IMR-90 (cell line): ENCODE results near the gene NCOA3. TPM values are rescaled to one million over a fixed set of nuclear protein-coding genes. Genes with fewer than 3 reads are reported as not detected.

Experiments used
- ATAC-seq: fragments of 200-7000 bp; cut with Tn5 transposase; 2 replicates; pipeline ENCODE4 v1.9.1; 2020; ENCODE audit warnings: low read depth, mild to moderate bottlenecking, moderate library complexity
- BruUV-seq: library from RNA; stranded (reverse); fragments of 400-500 nt; replicated peaks from 2 replicates; lab custom pipeline; 2021; lab: Mats Ljungman, UMichigan
- CTCF ChIA-PET: fragments of 300-600 bp; formaldehyde crosslinking; extraction: SDS; loops from one replicate; lab custom pipeline; 2021; ENCODE audit warnings: antibody characterized with exemption; lab: Yijun Ruan, JAX
- POLR2A ChIA-PET: fragments of 300-600 bp; sonication (Branson Sonifier 250); formaldehyde crosslinking; loops from one replicate; lab custom pipeline; 2022; ENCODE audit warnings: antibody characterized with exemption; ENCODE audit not compliant: unreplicated experiment; lab: Charles Lee
- DNase-seq: peaks from one replicate; pipeline ENCODE4 v3.0.0; 2013
- H2AFZ ChIP-seq: replicated peaks from 2 replicates; pipeline ENCODE3; 2013; ENCODE audit warnings: low read length, mild to moderate bottlenecking; ENCODE audit not compliant: poor library complexity
- H2AK5ac ChIP-seq: 2 replicates; pipeline ENCODE4 v1.6.1; 2013; ENCODE audit warnings: low read depth, low read length, inconsistent platforms
- H2AK9ac ChIP-seq: replicated peaks from 2 replicates; pipeline ENCODE3; 2013; ENCODE audit warnings: mild to moderate bottlenecking, low read depth, low read length, moderate library complexity; ENCODE audit not compliant: poor library complexity
- H2BK120ac ChIP-seq: 2 replicates; pipeline ENCODE4 v1.6.1; 2013; ENCODE audit warnings: low read depth, low read length, inconsistent platforms
- H2BK15ac ChIP-seq: 3 replicates; pipeline ENCODE4 v1.6.1; 2013; ENCODE audit warnings: low read depth, low read length, inconsistent platforms
- H2BK20ac ChIP-seq: 2 replicates; pipeline ENCODE4 v1.6.1; 2013; ENCODE audit warnings: low read depth, mild to moderate bottlenecking, inconsistent platforms, low read length, moderate library complexity
- H2BK5ac ChIP-seq: 2 replicates; pipeline ENCODE4 v1.6.1; 2013; ENCODE audit warnings: mild to moderate bottlenecking, low read depth, low read length, inconsistent platforms; ENCODE audit not compliant: poor library complexity, severe bottlenecking
- H3K14ac ChIP-seq: replicated peaks from 2 replicates; pipeline ENCODE4 v1.6.1; 2013; ENCODE audit warnings: low read depth, low read length, inconsistent platforms
- H3K18ac ChIP-seq: 2 replicates; pipeline ENCODE4 v1.6.1; 2013; ENCODE audit warnings: low read depth, low read length, control low read depth
- H3K23ac ChIP-seq: 2 replicates; pipeline ENCODE4 v1.6.1; 2013; ENCODE audit warnings: low read depth, low read length, inconsistent platforms
- H3K27ac ChIP-seq: 2 replicates; pipeline ENCODE4 v1.5.1; 2013; ENCODE audit warnings: mild to moderate bottlenecking, control low read depth, low read length; ENCODE audit not compliant: insufficient read depth
- H3K27me3 ChIP-seq: 2 replicates; pipeline ENCODE4 v1.6.1; 2013; ENCODE audit warnings: low read length; ENCODE audit not compliant: control insufficient read depth, insufficient read depth
- H3K36me3 ChIP-seq: 2 replicates; pipeline ENCODE4 v1.6.1; 2013; ENCODE audit warnings: low read length, mixed read lengths; ENCODE audit not compliant: control insufficient read depth, insufficient read depth
- H3K4ac ChIP-seq: 2 replicates; pipeline ENCODE4 v1.6.1; 2013; ENCODE audit warnings: low read depth, low read length, inconsistent platforms
- H3K4me1 ChIP-seq: 2 replicates; pipeline ENCODE4 v1.6.1; 2013; ENCODE audit warnings: low read length, mixed read lengths; ENCODE audit not compliant: control insufficient read depth, insufficient read depth
- H3K4me2 ChIP-seq: 2 replicates; pipeline ENCODE4 v1.6.1; 2013; ENCODE audit warnings: low read depth, mild to moderate bottlenecking, control low read depth, low read length, moderate library complexity
- H3K4me3 ChIP-seq: 2 replicates; pipeline ENCODE4 v1.5.1; 2013; ENCODE audit warnings: low read depth, mild to moderate bottlenecking, control low read depth, low read length, moderate library complexity; ENCODE audit not compliant: insufficient read depth
- H3K56ac ChIP-seq: 2 replicates; pipeline ENCODE4 v1.6.1; 2013; ENCODE audit warnings: low read length, inconsistent platforms; ENCODE audit not compliant: insufficient read depth; ENCODE audit errors: extremely low read depth
- H3K79me1 ChIP-seq, 2 experiments: 2 replicates each; pipeline ENCODE4 v1.6.1; 2013; ENCODE audit warnings: low read length in 2 of 2, inconsistent platforms in 1 of 2, low read depth in 1 of 2
- H3K9ac ChIP-seq: 2 replicates; pipeline ENCODE4 v1.6.1; 2013; ENCODE audit warnings: low read depth, low read length, control low read depth
- H3K9me1 ChIP-seq: 2 replicates; pipeline ENCODE4 v1.6.1; 2013; ENCODE audit warnings: low read length, inconsistent platforms; ENCODE audit not compliant: insufficient read depth
- H3K9me3 ChIP-seq: 2 replicates; pipeline ENCODE4 v1.6.1; 2013; ENCODE audit warnings: low read length; ENCODE audit not compliant: control insufficient read depth, insufficient read depth
- H4K20me1 ChIP-seq: 2 replicates; pipeline ENCODE4 v1.6.1; 2013; ENCODE audit warnings: low read length, inconsistent platforms; ENCODE audit not compliant: insufficient read depth
- H4K5ac ChIP-seq: 2 replicates; pipeline ENCODE4 v1.6.1; 2013; ENCODE audit warnings: mild to moderate bottlenecking, low read depth, low read length, control low read depth
- H4K8ac ChIP-seq, 2 experiments: 2 replicates each; pipeline ENCODE4 v1.6.1; 2013; ENCODE audit warnings: low read depth in 2 of 2, low read length in 2 of 2, control low read depth in 1 of 2, inconsistent platforms in 1 of 2
- H4K91ac ChIP-seq: 2 replicates; pipeline ENCODE4 v1.6.1; 2013; ENCODE audit warnings: low read depth, low read length, inconsistent platforms; ENCODE audit not compliant: insufficient read depth
- BHLHE40 ChIP-seq: fragments of 150-350 bp; IDR thresholded peaks from 2 replicates; pipeline ENCODE4 v1.6.1; 2016; ENCODE audit warnings: mild to moderate bottlenecking, low read depth, low read length
- CEBPB ChIP-seq: IDR thresholded peaks from 2 replicates; pipeline ENCODE4 v1.6.1; 2012; ENCODE audit warnings: low read depth, low read length, improper control_type of control experiment
- CHD1 ChIP-seq: IDR thresholded peaks from 2 replicates; pipeline ENCODE4 v1.6.1; 2012; ENCODE audit warnings: low read depth, low read length, improper control_type of control experiment
- CTCF ChIP-seq: conservative IDR thresholded peaks from 2 replicates; pipeline ENCODE4 v1.5.1; 2012; ENCODE audit warnings: mild to moderate bottlenecking, low read depth, low read length, improper control_type of control experiment
- MAFK ChIP-seq: IDR thresholded peaks from 2 replicates; pipeline ENCODE4 v1.6.1; 2012; ENCODE audit warnings: low read depth, low read length, improper control_type of control experiment
- MAZ ChIP-seq: IDR thresholded peaks from 2 replicates; pipeline ENCODE4 v1.6.1; 2012; ENCODE audit warnings: low read depth, mild to moderate bottlenecking, low read length, improper control_type of control experiment, moderate library complexity, borderline replicate concordance
- MXI1 ChIP-seq: IDR thresholded peaks from 2 replicates; pipeline ENCODE4 v1.6.1; 2012; ENCODE audit warnings: low read depth, mild to moderate bottlenecking, low read length, moderate library complexity, borderline replicate concordance
- NFE2L2 ChIP-seq: fragments of 150-350 bp; IDR thresholded peaks from 2 replicates; pipeline ENCODE4 v1.6.1; 2016; ENCODE audit warnings: low read depth, mild to moderate bottlenecking, low read length
- POLR2A ChIP-seq: IDR thresholded peaks from 2 replicates; pipeline ENCODE4 v1.6.1; 2012; ENCODE audit warnings: mild to moderate bottlenecking, low read depth, low read length
- SMC3 ChIP-seq: fragments of 150-350 bp; IDR thresholded peaks from 2 replicates; pipeline ENCODE4 v1.6.1; 2016; ENCODE audit warnings: low read depth, mild to moderate bottlenecking, antibody characterized with exemption, low read length, moderate library complexity
- WGBS, 2 experiments: methylation state at CpG; one replicate each; pipeline versions ENCODE4 v1.1.5 to v1.1.7; 2013; ENCODE audit warnings: missing lambda C conversion rate in 2 of 2; ENCODE audit not compliant: insufficient read length in 1 of 2; ENCODE audit errors: extremely low coverage in 2 of 2; 5-methylcytosine and 5-hydroxymethylcytosine counted together
- dilution Hi-C: fragments of 300-500 bp; cut with HindIII; formaldehyde crosslinking; loops from one replicate; pipeline ENCODE4 v1.14.3; 2018; ENCODE audit warnings: low sequenced_read_pairs; ENCODE audit not compliant: unreplicated experiment
- in situ Hi-C: fragments of 300-500 bp; cut with MboI; formaldehyde crosslinking; loops from 3 replicates; pipeline ENCODE4 v1.14.3; 2019; ENCODE audit warnings: low sequenced_read_pairs, inconsistent platforms, mixed read lengths
- intact Hi-C: fragments of 100-400 bp; cut with micrococcal nuclease; formaldehyde crosslinking; loops from 2 replicates; pipeline ENCODE4 v1.10.0; 2022
- polyA plus RNA-seq, 3 experiments: library from polyadenylated mRNA; depleted of rRNA; stranded (reverse); fragments of >200 nt; gene quantifications; 2 replicates each; pipeline ENCODE4 v1.2.3, GENCODE V29; 2012; ENCODE audit warnings: low replicate concordance in 1 of 3
- total RNA-seq: library from RNA; depleted of rRNA; stranded (reverse); fragments of >200 nt; gene quantifications from 2 replicates; pipeline ENCODE4 v1.2.3, GENCODE V29; 2012
- TF ChIP-seq, protein P1 (sequence below): fragments of 150-350 bp; IDR thresholded peaks from 2 replicates; pipeline ENCODE4 v1.6.1; 2017; ENCODE audit warnings: mild to moderate bottlenecking, antibody characterized with exemption, low read length, low read depth

Gene NCOA3
- total and polyA plus RNA-seq, 2 of the 4 experiments (the other 2 are of a cell fraction): 8.8 to 29.0 TPM

DNA sequence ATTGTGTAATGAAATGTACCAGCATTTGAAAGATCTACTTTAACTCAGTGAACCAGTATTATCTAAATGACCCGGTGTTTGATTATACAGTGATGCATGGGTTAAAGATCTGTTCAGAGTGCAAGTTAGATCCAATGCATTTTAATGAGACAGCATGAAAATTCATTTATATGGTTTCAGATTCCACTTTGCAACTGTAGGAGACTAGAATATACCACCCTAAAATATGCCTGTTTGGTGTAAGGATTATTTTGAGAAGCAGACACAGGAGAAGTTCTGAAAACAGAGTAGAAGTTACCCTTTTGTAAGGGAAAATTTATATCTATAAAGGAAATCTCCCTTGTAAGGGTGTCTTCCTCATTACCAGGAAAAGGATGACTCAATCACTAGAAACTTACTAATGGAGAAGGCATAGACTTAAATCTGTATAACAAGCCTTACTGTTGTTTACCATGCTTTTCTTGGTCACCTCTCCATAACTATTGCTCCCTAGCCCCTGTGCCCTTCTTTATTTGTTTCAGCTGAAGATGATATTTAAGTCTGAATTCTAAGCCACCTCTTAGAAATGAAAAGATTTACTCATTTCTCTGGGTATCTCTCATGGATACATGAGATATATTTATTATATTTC, 105.4 kb downstream of the NCOA3 start:
- peak overlapping the region; percentile 56; the same call in 1 of the 2 replicates for H3K4me2 ChIP-seq
- no CpG with 5 or more reads among the region's 1 CpG for WGBS, 2 experiments
- H2BK15ac ChIP-seq: no peak overlapping the region
- H4K5ac ChIP-seq: no peak overlapping the region
- no peak overlapping the region for H3K56ac ChIP-seq
- peak overlapping the region; percentile 37; the same call in 1 of the 2 replicates for H3K27ac ChIP-seq
- H2AFZ ChIP-seq: no peak overlapping the region
- peak; percentile 56 for DNase-seq
- no peaks in the 10 kb centered on the region for H3K9me3 ChIP-seq
- H2BK20ac ChIP-seq: no peak overlapping the region
- H2AK9ac ChIP-seq: no peak overlapping the region
- H3K14ac ChIP-seq: no peak overlapping the region
- H3K79me1 ChIP-seq: peaks cover 13 to 42% of the 10 kb centered on the region in 2 experiments
- ChIA-PET CTCF (no interaction called here), POLR2A (no interaction called here)
- H2BK5ac ChIP-seq: peak overlapping the region; percentile 51
- no peak overlapping the region for H3K4ac ChIP-seq
- H3K36me3 ChIP-seq: no peaks in the 10 kb centered on the region
- H3K18ac ChIP-seq: no peak overlapping the region
- in situ Hi-C loops (no loop called here), dilution Hi-C loops (no loop called here), intact Hi-C loops (loop anchor here (5.0 kb wide), 1 partner anchor 105 kb away; the partner anchor contains the start of gene NCOA3)
- H3K9me1 ChIP-seq: peaks cover 2% of the 10 kb centered on the region; the same call in 1 of the 2 replicates
- no peaks in the 10 kb centered on the region for H3K27me3 ChIP-seq
- H4K8ac ChIP-seq: peak overlapping the region in 1 of 2 experiments; percentile 61; a peak in 1 of 4 replicates
- ATAC-seq: peak; percentile 52
- no peaks in the 10 kb centered on the region for H4K20me1 ChIP-seq
- no TSS peak for BruUV-seq
- no peak overlapping the region; the same call in 1 of the 2 replicates for H2BK120ac ChIP-seq
- H3K4me3 ChIP-seq: no peak overlapping the region
- no peak overlapping the region for H3K9ac ChIP-seq
- peaks cover 7% of the 10 kb centered on the region for H3K4me1 ChIP-seq
- H4K91ac ChIP-seq: no peak overlapping the region
- H2AK5ac ChIP-seq: no peak overlapping the region
- TF ChIP-seq SMC3: no peak
- TF ChIP-seq BHLHE40: no peak
- no peak for TF ChIP-seq POLR2A
- no peak for TF ChIP-seq MAZ
- no peak for TF ChIP-seq NFE2L2
- TF ChIP-seq MXI1: no peak
- TF ChIP-seq, protein P1, sequence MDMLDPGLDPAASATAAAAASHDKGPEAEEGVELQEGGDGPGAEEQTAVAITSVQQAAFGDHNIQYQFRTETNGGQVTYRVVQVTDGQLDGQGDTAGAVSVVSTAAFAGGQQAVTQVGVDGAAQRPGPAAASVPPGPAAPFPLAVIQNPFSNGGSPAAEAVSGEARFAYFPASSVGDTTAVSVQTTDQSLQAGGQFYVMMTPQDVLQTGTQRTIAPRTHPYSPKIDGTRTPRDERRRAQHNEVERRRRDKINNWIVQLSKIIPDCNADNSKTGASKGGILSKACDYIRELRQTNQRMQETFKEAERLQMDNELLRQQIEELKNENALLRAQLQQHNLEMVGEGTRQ: no peak
- no peak for TF ChIP-seq CEBPB
- TF ChIP-seq CHD1: no peak
- TF ChIP-seq CTCF: no peak
- TF ChIP-seq MAFK: no peak
- no peak overlapping the region for H3K23ac ChIP-seq
